AG04450 (cell line): ENCODE measurements around the gene CENPM. TPM values are rescaled to one million over a fixed set of nuclear protein-coding genes. Genes with fewer than 3 reads are reported as not detected.

Experiments used
- CTCF ChIA-PET: fragments of 300-600, 350-600 bp; formaldehyde crosslinking; extraction: SDS; loops from one replicate; lab custom pipeline; 2022; ENCODE audit warnings: antibody characterized with exemption, inconsistent platforms; lab: Charles Lee
- POLR2A ChIA-PET: fragments of 350-600 bp; formaldehyde crosslinking; extraction: SDS; loops from one replicate; lab custom pipeline; 2021; ENCODE audit warnings: antibody characterized with exemption, inconsistent platforms; lab: Yijun Ruan, JAX
- DNase-seq: peaks from one replicate; pipeline ENCODE4 v3.0.0-alpha.2; 2011; ENCODE audit warnings: low read depth, low spot score
- H3K27ac ChIP-seq: one replicate; pipeline ENCODE4 v1.5.1; 2012; ENCODE audit warnings: low read depth, low read length, control low read depth
- H3K27me3 ChIP-seq: one replicate; pipeline ENCODE4 v1.6.0; 2012; ENCODE audit warnings: low read length; ENCODE audit not compliant: control insufficient read depth, insufficient read depth
- H3K4me3 ChIP-seq: 2 replicates; pipeline ENCODE4 v1.5.1; 2011; ENCODE audit warnings: mild to moderate bottlenecking, low read depth, low read length, control low read depth
- H3K9me3 ChIP-seq: 2 replicates; pipeline ENCODE4 v1.5.1; 2012; ENCODE audit warnings: low read length; ENCODE audit not compliant: control insufficient read depth, insufficient read depth
- polyA plus RNA-seq: library from polyadenylated mRNA; depleted of rRNA; stranded (reverse); fragments of >200 nt; gene quantifications from 2 replicates; pipeline ENCODE4 v1.2.3, GENCODE V29; 2011
- TF ChIP-seq, protein P1 (sequence below): IDR thresholded peaks from 2 replicates; pipeline ENCODE4 v1.5.1; 2011; ENCODE audit warnings: low read depth, low read length, control low read depth, inconsistent platforms

Gene CENPM
- polyA plus RNA-seq, 1 experiment: 5.1 TPM

DNA sequence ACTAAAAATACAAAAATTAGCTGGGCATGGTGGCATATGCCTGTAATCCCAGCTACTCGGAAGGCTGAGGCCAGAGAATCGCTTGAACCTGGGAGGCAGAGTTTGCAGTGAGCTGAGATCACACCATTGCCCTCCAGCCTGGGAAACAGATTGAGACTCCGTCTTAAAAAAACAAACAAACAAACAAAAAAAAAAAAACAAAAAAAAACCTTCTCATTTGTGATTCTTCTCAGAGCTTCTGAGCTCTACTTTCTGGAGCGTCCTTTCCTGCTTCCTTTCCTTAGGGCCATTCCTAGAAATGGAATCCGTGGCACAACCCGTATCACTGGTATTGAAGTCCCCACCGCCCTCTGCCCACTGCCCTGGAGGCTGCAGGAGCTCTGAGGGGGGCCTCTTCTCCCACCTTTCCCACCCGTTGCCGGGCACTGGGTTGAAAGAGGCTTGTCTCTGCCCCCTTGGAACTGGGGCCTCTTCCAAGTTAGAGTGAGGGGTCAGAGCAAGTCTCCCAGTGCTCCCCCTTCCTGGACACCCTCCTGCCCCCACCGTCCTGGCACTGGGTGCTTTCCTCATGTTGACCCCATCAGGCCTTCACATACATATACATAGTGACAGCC lies 30.1 kb downstream of the CENPM start:
- peaks cover 4% of the 10 kb centered on the region; the same call in 1 of the 2 replicates for H3K9me3 ChIP-seq

DNA sequence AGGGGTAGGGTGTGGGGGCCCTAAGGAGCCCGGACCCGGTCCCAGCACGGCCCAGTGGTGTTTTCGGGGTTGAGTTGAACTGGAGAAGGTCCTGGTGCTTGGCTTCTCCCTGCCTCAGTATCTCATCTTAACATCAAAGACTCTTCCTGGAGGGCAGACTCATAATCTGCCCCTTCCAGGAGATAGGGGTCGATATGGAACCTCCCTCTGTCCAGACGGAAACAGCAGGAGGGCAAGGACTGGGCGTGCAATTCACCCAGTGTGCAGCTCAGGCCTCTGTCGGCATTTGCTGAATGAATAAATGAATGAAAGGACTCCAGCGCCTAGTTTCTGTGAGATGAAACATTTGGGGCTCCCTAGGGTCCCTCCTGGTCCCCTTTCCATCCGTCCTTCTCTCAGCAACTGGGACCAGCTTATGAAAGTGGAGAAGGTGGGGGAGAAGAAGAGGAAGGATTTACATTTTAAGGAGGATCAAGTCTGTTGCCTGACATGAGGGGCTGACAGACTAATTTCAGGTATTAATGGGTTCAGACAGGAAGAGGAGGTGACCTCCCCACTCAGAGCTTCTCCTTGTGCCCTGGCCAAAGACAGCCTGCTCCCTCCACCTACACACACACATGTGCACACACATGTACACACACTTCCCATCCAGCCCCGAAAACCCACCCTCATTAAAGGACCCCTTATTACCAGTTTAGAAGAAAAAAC lies 31.0 kb downstream of the CENPM start:
- Histone ChIP-seq H3K4me3 (no peak overlapping the region), H3K9me3 (peaks cover 4% of the 10 kb centered on the region; the same call in 1 of the 2 replicates), H3K27me3 (peaks cover 55% of the 10 kb centered on the region), H3K27ac (no peak overlapping the region)
- DNase-seq: no peak
- ChIA-PET POLR2A (interaction anchor here (1.0 kb wide), 1 partner anchor 83 kb away, joined by 5 read pairs; no protein-coding TSS in a partner anchor), CTCF (no interaction called here)
- TF ChIP-seq, protein P1, sequence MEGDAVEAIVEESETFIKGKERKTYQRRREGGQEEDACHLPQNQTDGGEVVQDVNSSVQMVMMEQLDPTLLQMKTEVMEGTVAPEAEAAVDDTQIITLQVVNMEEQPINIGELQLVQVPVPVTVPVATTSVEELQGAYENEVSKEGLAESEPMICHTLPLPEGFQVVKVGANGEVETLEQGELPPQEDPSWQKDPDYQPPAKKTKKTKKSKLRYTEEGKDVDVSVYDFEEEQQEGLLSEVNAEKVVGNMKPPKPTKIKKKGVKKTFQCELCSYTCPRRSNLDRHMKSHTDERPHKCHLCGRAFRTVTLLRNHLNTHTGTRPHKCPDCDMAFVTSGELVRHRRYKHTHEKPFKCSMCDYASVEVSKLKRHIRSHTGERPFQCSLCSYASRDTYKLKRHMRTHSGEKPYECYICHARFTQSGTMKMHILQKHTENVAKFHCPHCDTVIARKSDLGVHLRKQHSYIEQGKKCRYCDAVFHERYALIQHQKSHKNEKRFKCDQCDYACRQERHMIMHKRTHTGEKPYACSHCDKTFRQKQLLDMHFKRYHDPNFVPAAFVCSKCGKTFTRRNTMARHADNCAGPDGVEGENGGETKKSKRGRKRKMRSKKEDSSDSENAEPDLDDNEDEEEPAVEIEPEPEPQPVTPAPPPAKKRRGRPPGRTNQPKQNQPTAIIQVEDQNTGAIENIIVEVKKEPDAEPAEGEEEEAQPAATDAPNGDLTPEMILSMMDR: no peak

More for the DNA sequence above, 30.1 kb downstream of the CENPM start:
- DNase-seq: no peak
- Histone ChIP-seq H3K4me3 (no peak overlapping the region), H3K27me3 (peaks cover 46% of the 10 kb centered on the region), H3K27ac (no peak overlapping the region)
- ChIA-PET POLR2A (interaction anchor here (0.6 to 1.0 kb wide), 3 partner anchors 74 to 212 kb away, joined by 3 to 5 read pairs (median 3); no protein-coding TSS in a partner anchor), CTCF (no interaction called here)
- TF ChIP-seq, protein P1: no peak

DNA sequence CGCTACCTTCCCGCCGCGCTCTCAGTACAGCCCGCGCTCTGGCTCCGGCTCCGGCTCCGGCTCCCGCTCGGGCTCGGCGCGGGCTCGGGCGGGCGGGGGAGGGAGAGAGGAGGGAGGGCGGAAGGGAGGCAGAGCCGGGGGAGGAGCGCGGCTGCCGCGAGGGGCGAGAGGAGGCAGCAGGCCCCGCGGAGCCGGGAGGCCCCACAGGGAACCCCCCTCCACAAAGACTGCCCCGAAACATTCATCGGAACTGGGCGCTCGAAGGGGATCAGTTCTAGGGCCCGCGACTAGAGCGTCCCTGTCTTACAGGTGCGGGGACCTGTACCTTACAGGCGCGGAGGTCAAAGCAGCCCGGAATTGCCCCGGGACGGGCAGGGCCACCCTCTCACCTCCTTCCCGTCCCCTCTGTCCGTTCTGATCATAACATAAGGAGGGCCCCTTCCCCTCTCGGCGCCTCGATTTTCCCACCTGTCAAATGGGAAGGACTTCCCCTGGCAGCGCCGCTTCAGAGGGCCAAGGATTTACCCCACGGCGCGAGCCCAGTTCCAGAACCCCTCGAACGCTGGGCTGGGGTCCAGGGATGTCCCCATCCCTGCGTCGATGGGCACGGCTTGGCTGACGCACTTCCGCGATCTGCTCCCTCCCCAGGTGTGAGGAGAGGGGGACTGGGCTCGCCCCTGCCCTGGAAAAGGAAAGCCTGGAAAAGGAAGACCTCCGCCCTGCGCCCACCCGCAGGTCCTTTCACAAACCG lies 31.7 kb downstream of the CENPM start, which contains the start of gene SHISA8:
Gene SHISA8 (minus strand): TSS at position 40 of the 751 bp plus-strand sequence. CDS start 407 bp downstream, outside the sequence.
- DNase-seq: no peak
- H3K27ac ChIP-seq: no peak within 1 kb of the TSS
- POLR2A ChIA-PET: no interaction called here
- H3K4me3 ChIP-seq: no peak within 1 kb of the TSS
- H3K9me3 ChIP-seq: no peaks in the 10 kb centered on the region; the same call in 1 of the 2 replicates
- TF ChIP-seq, protein P1: no peak
- H3K27me3 ChIP-seq: peaks cover 61% of the 10 kb centered on the region
- CTCF ChIA-PET: no interaction called here

DNA sequence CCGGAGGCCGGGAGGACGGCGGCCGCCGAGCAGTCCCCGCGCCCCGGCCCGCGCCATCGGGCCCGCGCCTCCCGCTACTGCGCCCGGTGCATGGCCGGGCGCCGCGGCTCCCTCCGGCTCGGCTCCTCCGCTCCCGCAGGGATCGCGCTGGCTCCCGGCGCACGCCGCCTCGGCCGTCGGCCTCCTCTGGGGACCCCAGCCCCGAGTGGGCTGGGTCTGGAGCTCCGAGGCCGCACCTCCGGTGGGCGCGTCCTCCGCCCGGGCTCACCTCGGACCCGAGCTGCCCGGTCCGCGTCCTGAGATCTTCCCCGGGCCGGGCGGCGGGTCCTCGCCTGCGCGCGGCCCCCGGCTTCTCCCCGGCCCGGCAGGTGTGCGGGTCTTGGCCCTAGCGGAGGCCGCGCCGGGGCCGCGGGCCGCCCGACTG lies 32.3 kb downstream of the CENPM start:
- POLR2A ChIA-PET: no interaction called here
- Histone ChIP-seq H3K27me3 (peaks cover 62% of the 10 kb centered on the region), H3K4me3 (no peak overlapping the region), H3K9me3 (no peaks in the 10 kb centered on the region; the same call in 1 of the 2 replicates), H3K27ac (no peak overlapping the region)
- CTCF ChIA-PET: no interaction called here
- no peak for DNase-seq
- TF ChIP-seq, protein P1: no peak
